HG03439 (cell line): ENCODE measurements around the gene MATCAP1.

ENCODE experiments used
- ATAC-seq: cut with Tn5 transposase; IDR thresholded peaks from one replicate; pipeline ENCODE4 v1.9.1; 2021; ENCODE audit warnings: mild to moderate bottlenecking, moderate library complexity; ENCODE audit not compliant: unreplicated experiment

The MATCAP1 gene

GRCh38 chr16:67183627-67184452 is at the start of gene MATCAP1:
TSS of gene MATCAP1 (minus strand) at chr16:67183963. CDS start at chr16:67180610, 3,353 bp downstream.
- peak; percentile 82 for ATAC-seq

- no peak for ATAC-seq
Observed at GRCh38 chr16:67230809-67231660, 47.3 kb upstream of the MATCAP1 start.

GRCh38 chr16:67229906-67230808 is 46.4 kb upstream of the MATCAP1 start:
- ATAC-seq: no peak

- no peak for ATAC-seq
Observed at GRCh38 chr16:67228905-67229304, 45.1 kb upstream of the MATCAP1 start.

DNA sequence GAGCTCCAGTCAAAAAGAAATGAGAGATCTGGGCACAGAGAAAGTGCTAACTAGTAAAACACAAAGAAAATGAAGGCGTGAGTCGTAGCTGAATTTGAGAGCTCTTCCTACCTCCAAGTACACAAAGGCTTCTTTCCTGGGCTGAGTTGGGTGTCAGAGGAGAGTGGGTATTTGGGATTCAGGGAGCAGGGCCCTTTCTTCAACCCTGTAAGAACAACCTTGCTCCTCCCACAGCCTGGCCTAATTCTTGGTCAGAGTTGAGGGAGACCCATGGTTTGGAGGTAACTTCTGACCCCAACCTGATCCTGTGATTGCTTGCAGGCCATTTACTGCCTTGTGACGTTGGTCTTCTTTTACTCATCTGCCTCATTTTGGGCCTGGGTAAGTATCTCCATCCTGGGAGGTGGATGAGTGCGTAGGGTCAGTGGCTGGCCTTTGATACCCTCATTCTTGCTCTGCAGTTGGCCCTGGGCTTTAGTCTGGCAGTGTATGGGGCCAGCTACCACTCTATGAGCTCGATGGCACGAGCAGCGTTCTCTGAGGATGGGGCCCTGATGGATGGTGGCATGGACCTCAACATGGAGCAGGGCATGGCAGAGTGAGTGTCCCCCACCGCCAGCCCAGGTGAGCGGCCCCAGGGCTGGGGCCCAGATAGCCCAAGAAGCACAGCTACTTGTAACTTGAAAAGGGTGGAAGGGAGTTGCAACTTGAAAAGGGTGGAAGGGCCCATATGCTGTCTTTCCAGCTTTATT is 44.4 kb upstream of the MATCAP1 start:
- no peak for ATAC-seq

- no peak for ATAC-seq
Observed at GRCh38 chr16:67227567-67227921, 43.8 kb upstream of the MATCAP1 start.

GRCh38 chr16:67226804-67227566 is 43.2 kb upstream of the MATCAP1 start, which contains the start of gene TMEM208:
TSS of gene TMEM208 (plus strand) at chr16:67227130. CDS start at chr16:67227219, 89 bp downstream.
- ATAC-seq: peak; percentile 88

DNA sequence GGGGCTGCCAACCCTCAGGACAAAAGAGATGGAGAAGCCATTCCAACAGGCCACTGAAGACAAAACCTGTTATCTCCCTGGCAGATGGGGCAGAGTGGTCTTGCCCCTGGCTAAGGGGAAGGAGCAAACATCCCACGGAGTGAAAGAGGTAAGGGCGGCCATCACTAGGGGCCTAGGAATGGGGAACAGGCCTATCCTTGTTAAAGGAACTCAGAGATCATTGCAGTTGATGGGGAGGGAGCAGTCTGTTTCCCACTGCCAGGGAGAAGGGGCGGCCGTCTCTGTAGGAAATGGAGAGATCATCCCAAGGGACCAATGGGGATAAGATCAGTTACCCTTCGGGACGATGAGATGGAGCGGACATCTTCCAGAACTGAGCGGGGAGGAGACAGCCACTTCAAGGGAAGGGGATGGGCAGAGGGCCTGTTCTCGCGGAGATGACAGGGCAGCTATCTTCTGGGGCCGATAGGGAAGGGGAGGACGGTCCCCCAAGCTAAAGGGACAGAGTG is 42.6 kb upstream of the MATCAP1 start:
- no peak for ATAC-seq

DNA sequence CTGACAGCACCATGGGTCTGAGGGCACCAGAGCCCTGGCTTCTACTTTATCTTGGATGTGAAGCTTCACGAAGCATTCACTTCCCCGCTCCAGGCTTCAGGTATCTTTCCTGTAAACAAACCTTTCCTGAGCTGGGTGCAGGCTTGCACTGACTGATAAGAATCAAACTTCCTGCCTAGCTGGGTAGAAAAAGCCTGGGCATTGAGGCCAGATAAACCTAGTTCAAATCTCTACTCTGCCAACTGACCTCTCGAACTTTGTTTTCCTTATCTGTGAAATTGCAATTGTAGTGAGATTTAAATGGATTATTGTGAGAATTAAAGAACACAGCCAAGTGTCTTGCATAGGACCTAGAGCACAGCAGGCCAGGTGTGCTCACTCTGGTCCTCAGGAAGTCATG is 40.2 kb upstream of the MATCAP1 start:
- no peak for ATAC-seq

DNA sequence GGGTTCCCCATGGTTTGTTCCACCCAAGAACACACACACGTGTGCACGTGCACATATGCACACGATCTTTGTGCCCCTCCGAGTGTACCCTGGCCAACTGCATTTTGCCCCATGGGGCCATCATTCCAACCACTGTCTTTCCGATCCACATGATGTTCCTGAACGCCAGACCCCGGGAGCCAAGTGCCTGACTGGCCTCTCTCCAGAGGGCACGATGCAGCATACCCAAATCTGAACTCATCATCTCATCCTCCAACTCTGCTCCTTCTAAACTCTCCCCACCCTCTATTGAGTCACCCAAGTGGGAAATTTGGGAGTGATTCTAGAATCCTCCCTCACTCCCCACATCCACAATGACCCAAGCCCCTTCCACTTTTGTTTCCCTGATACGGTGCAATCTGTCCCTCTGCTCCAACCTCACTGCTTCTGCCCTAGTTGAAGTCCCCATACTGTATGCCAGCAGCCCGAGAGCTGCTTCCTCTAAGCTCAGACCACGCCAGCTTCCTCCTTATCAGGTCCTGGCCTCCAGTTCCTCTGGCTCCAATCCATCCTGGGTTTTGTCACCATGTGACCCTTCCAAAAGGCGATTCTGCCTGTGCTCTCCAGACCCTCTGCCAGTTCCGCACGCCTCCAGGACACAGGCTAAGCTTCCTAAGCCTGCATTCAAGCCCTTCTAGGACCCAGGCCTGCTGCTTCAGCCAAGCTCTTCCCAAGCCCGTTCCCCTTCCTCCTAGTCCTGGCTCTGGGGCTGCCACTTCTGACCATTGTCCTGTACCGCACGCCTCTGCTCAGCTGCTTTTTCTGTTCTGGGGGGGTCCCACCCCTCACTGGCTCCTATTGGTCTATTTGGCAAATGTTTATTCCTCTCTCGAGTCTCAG is 33.1 kb upstream of the MATCAP1 start:
- no peak for ATAC-seq

DNA sequence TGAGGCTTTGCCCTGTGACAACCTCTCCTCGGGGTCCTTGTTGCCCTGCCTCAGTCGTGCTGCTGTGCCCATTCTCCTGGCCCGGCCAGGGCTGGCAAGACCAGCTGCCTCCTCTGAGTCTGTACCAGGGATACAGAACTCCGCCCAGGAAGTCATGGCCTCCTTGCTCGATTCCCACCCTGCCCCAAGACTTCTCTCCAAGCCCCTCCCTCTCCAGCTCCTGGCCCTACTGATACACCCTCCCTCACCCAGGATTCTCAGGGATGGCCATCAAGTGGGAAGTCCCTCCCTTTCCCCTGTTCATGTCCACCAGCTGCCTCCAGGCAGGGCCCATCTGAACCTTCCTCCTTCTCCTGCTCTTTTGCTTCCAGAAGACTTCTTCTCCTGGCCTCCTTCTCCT is 31.9 kb upstream of the MATCAP1 start:
- ATAC-seq: no peak

DNA sequence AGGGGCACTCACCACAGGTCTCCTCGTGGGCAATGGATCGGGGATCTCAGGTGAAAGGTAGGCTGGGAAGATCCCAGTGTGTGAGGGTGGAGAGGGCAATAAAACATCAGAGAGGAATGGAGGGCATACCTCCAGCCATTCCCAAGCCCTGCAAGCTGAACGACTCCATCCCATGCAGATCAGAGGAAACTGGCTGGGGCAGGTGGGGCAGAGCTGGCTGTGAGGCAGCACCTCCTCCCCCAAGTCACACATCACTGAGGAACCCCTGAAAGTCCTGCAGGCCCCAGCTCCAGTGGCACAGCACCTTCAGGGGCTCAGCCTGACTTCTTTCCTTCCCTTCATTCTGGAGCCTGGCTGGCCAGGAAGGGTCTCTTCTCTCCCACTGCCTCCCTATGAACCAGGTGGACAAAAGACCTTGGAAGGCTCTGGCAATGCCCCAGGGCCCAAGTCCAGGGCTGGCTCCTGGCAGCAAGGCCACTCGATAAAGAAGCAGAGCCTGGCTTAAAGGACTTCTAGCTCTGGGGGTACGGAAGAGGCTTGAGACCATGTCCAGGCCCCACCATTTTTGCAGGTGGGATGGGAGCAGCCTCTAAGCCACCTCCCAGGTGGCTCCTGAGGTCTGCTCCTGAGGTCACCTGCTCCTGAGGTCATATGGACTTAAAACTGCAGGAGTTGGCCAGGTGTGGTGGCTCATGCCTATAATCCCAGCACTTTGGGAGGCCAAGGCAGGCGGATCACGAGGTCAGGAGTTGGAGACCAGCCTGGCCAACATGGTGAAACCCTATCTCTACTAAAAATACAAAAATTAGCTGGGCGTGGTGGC is 29.6 kb upstream of the MATCAP1 start:
- ATAC-seq: no peak

- no peak for ATAC-seq
Observed at GRCh38 chr16:67212766-67213165, 29.0 kb upstream of the MATCAP1 start.

- no peak for ATAC-seq
Observed at GRCh38 chr16:67211674-67212073, 27.9 kb upstream of the MATCAP1 start.

DNA sequence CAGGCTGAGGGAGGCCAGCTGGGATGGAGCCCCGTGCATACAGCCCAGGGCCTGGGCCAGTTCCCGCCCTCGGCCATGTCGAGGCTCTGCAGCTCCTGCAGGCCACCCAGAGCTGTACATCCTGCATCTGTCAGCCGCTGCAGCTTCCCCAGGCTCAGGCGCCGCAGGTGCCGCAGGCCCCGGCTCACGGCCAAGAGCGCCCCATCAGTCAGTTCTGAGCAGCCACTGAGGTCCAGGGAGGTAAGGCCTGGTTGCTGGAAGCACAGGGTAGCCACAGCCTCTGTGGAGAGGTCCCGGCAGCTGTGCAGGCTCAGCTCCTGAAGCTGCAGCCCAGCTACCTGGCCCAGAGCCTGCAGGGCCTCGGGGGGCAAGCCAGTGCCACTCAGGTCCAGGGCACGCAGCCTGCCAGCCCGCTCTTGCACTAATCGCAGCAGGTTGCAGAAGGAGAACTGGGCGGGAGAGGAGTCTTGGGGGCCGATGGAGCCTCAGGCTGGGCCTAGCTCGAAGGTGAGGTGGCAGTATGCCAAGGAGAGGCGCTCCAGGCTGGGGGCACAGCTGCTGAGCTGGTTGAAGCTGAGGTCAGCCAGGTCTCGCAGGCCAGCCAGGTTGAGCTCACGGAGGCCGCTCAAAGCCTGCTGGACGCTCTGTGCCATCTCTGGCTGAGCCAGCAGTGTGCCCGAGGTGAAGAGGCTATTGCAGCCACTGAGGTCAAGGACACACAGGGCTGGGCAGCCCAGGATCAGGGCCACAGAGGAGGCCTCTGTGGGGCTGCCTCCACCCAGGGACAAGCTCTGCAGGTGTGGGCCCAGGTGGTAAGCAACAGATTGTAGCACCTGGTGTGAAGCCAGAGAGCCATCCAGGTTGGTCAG is 26.5 kb upstream of the MATCAP1 start:
- ATAC-seq: no peak

DNA sequence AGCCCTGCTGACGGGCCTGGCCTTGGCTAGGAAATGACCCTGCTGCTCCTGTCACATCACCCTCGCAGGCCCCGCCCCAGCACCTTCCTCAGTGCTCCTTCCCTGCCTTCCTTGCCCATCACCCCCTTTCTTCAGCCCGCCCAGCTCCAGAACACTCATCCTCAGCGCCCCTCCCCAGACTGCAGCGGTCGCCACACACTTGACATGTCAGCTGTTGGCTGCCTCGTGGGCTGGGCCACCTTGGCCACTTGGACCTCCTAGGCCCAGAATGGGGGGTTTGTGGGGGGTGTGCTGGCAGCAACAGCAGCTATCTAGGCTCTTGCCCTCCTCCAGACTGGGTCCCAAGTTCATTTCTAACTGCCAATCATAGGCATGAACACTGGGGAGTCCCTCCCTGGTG is 25.8 kb upstream of the MATCAP1 start:
- ATAC-seq: no peak
